Measurements from ENCODE around the gene IFNGR2.
A peak's percentile ranks its signal among the peaks of the same experiment; 100 is the strongest.

IFNGR2 gene

DNA sequence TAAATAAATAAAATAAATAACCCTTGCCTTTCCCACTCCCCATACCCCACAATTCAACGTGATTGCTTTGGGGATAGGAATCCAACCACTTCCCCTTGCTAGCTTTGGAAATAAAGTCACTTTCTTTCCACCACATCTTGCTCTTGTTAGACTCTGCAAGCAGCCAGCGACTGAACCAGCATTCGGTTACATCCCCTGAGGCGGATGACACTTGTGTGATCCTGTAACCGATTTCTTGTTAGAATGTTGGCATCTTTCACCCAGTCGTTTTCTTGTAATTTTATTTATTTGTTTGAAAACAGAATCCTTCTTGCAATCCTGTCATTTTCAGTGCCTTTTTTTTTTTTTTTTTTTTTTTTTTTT is 1.6 kb upstream of the IFNGR2 start:
- H2AFZ ChIP-seq (ENCODE audit: low read length) = no peak overlapping the region
- peaks cover 30% of the 10 kb centered on the region for H3K4me1 ChIP-seq (ENCODE audit: insufficient read depth, low read length, poor library complexity, severe bottlenecking)
- no peak overlapping the region for H3K4me3 ChIP-seq (ENCODE audit: low read length, poor library complexity, severe bottlenecking)
- H3K9me2 ChIP-seq (replicated peaks; ENCODE audit: low read depth, low read length) = no peaks in the 10 kb centered on the region
- H3K9me3 ChIP-seq (ENCODE audit: insufficient read depth, low read depth, low read length) = no peaks in the 10 kb centered on the region
- TF ChIP-seq EZH2phosphoT487 (IDR thresholded peaks at IDR 0.05; ENCODE audit: borderline replicate concordance) = no peak
- TF ChIP-seq, protein P1, sequence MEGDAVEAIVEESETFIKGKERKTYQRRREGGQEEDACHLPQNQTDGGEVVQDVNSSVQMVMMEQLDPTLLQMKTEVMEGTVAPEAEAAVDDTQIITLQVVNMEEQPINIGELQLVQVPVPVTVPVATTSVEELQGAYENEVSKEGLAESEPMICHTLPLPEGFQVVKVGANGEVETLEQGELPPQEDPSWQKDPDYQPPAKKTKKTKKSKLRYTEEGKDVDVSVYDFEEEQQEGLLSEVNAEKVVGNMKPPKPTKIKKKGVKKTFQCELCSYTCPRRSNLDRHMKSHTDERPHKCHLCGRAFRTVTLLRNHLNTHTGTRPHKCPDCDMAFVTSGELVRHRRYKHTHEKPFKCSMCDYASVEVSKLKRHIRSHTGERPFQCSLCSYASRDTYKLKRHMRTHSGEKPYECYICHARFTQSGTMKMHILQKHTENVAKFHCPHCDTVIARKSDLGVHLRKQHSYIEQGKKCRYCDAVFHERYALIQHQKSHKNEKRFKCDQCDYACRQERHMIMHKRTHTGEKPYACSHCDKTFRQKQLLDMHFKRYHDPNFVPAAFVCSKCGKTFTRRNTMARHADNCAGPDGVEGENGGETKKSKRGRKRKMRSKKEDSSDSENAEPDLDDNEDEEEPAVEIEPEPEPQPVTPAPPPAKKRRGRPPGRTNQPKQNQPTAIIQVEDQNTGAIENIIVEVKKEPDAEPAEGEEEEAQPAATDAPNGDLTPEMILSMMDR (conservative IDR thresholded peaks at IDR 0.05; ENCODE audit: low read length) = no peak
- no peak overlapping the region for H3K4me2 ChIP-seq (ENCODE audit: low read depth, low read length, poor library complexity, severe bottlenecking)
- no peaks in the 10 kb centered on the region for H3K36me3 ChIP-seq (ENCODE audit: insufficient read depth, low read length)
- peaks cover 38% of the 10 kb centered on the region for H3K79me2 ChIP-seq (ENCODE audit: insufficient read depth, low read length)
- peaks cover 24% of the 10 kb centered on the region for H4K20me1 ChIP-seq (ENCODE audit: insufficient read depth, low read length, poor library complexity, severe bottlenecking)
- no peaks in the 10 kb centered on the region for H3F3A ChIP-seq (ENCODE audit: low read depth)
- no peaks in the 10 kb centered on the region for H3K27me3 ChIP-seq (ENCODE audit: insufficient read depth, low read length, poor library complexity, severe bottlenecking)
- H3K9ac ChIP-seq (ENCODE audit: low read depth, low read length, poor library complexity, severe bottlenecking) = no peak overlapping the region

DNA sequence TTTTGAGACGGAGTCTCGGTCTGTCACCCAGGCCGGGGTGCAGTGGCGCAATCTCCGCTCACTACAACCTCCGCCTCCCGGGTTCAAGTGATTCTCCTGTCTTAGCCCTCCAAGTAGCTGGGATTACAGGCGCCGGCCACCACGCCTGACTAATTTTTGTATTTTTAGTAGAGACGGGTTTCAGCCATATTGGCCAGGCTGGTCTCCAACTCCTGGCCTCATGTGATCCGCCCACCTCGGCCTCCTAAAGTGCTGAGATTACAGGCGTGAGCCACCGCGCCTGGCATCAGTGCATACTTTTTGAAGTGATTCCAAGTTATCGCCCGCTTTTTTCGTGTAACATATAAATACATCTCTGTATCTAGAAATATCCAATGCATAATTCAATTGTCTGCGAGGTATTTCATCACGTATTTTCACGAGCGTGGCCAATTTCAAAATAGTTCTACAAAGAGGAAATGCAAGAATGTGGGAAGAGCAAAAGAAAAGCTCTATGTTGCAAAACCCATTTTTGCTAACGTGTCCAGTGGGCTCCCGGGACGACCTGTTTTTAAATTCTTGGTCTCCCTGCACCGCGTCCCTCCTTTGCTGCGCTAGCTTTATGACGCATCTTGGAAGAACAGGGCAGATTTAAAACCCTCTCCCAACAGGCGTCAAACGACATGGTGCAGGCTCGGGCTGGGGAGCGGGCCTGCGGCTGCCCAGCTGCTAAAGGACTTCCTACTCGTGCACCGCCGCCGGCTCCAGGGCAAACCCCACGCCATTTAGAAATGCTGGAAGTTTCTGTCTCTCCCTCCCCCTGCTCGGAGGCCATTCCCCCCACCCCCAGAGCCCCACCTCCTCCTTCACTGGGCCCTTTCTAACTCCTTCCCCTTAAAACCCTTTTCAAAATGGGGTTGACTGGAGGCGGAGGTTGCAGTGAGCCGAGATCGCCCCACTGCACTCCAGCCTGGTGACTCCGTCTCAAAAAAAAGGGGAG is 923 bp upstream of the IFNGR2 start:
- peaks cover 45% of the 10 kb centered on the region for H3K79me2 ChIP-seq (ENCODE audit: insufficient read depth, low read length)
- H4K20me1 ChIP-seq (ENCODE audit: insufficient read depth, low read length, poor library complexity, severe bottlenecking) = peaks cover 29% of the 10 kb centered on the region
- no peaks in the 10 kb centered on the region for H3K9me2 ChIP-seq (replicated peaks; ENCODE audit: low read depth, low read length)
- no peaks in the 10 kb centered on the region for H3K27me3 ChIP-seq (ENCODE audit: insufficient read depth, low read length, poor library complexity, severe bottlenecking)
- no peaks in the 10 kb centered on the region for H3F3A ChIP-seq (ENCODE audit: low read depth)
- peaks cover 37% of the 10 kb centered on the region for H3K4me1 ChIP-seq (ENCODE audit: insufficient read depth, low read length, poor library complexity, severe bottlenecking)
- H3K36me3 ChIP-seq (ENCODE audit: insufficient read depth, low read length) = no peaks in the 10 kb centered on the region
- peak overlapping the region; percentile 86 for H3K4me3 ChIP-seq (ENCODE audit: low read length, poor library complexity, severe bottlenecking)
- no peak for TF ChIP-seq EZH2phosphoT487 (IDR thresholded peaks at IDR 0.05; ENCODE audit: borderline replicate concordance)
- TF ChIP-seq, protein P1 (conservative IDR thresholded peaks at IDR 0.05; ENCODE audit: low read length) = no peak
- peak overlapping the region; percentile 86 for H3K9ac ChIP-seq (ENCODE audit: low read depth, low read length, poor library complexity, severe bottlenecking)
- peak overlapping the region; percentile 92 for H2AFZ ChIP-seq (ENCODE audit: low read length)
- no peaks in the 10 kb centered on the region for H3K9me3 ChIP-seq (ENCODE audit: insufficient read depth, low read depth, low read length)
- H3K4me2 ChIP-seq (ENCODE audit: low read depth, low read length, poor library complexity, severe bottlenecking) = peak overlapping the region; percentile 79

DNA sequence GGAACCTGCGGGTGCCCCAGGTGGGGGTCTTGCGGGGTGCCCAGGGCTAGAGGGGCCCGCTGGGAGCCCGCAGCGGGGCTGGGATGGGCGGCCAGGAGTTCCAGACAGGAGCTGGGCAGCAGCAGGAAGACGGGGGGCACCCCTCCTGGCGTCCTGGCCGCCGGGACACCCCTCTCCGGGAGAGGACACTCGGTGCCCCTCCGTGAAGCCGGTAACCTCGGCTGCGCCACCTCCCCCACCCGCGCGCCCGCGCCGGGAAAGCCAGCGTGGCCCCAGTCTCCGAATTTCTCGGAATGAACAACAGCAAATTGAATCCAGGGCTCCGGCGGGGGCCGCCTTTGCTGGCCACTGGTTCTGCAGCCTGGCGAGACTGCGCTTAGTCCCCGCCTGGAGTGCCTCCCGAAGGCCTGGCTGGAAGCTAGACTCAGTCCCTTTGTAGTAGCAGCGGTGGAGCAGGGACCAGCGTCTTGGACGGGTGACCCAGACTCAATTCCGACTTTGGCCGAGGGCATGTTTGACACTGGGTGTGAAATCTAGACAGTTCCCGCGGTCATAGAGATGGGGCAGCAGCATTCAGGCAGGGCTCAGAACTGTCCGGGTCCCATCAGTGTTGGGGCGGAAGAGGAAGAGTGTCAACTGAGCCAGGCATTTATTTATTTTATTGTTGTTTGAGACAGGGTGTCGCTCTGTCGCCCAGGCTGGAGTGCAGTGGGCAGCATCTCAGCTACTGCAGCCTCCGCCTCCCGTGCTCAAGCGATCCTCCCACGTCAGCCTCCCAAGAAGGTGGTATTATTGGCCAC is 773 bp downstream of the IFNGR2 start:
- H4K20me1 ChIP-seq (ENCODE audit: insufficient read depth, low read length, poor library complexity, severe bottlenecking) = peaks cover 32% of the 10 kb centered on the region
- H3K4me1 ChIP-seq (ENCODE audit: insufficient read depth, low read length, poor library complexity, severe bottlenecking) = peaks cover 39% of the 10 kb centered on the region
- no peaks in the 10 kb centered on the region for H3K9me2 ChIP-seq (replicated peaks; ENCODE audit: low read depth, low read length)
- no peaks in the 10 kb centered on the region for H3K27me3 ChIP-seq (ENCODE audit: insufficient read depth, low read length, poor library complexity, severe bottlenecking)
- H3K4me2 ChIP-seq (ENCODE audit: low read depth, low read length, poor library complexity, severe bottlenecking) = peak overlapping the region; percentile 90
- no peaks in the 10 kb centered on the region for H3F3A ChIP-seq (ENCODE audit: low read depth)
- H3K36me3 ChIP-seq (ENCODE audit: insufficient read depth, low read length) = no peaks in the 10 kb centered on the region
- no peaks in the 10 kb centered on the region for H3K9me3 ChIP-seq (ENCODE audit: insufficient read depth, low read depth, low read length)
- H3K9ac ChIP-seq (ENCODE audit: low read depth, low read length, poor library complexity, severe bottlenecking) = peak overlapping the region; percentile 96
- peak overlapping the region; percentile 76 for H2AFZ ChIP-seq (ENCODE audit: low read length)
- peaks cover 59% of the 10 kb centered on the region for H3K79me2 ChIP-seq (ENCODE audit: insufficient read depth, low read length)
- no peak for TF ChIP-seq EZH2phosphoT487 (IDR thresholded peaks at IDR 0.05; ENCODE audit: borderline replicate concordance)
- TF ChIP-seq, protein P1 (conservative IDR thresholded peaks at IDR 0.05; ENCODE audit: low read length) = no peak
- peak overlapping the region; percentile 86 for H3K4me3 ChIP-seq (ENCODE audit: low read length, poor library complexity, severe bottlenecking)
